HEK293 (cell line): ENCODE results near the gene AARS2.
"Not testable (repeated sequence)": the region's sequence is repeated elsewhere in the genome, so short reads cannot be mapped to it uniquely, and the experiment has no call there.

Experiments
- CTCF ChIA-PET: fragments of 350-600 bp; formaldehyde crosslinking; extraction: SDS; loops from one replicate; lab custom pipeline; 2021; ENCODE audit warnings: antibody characterized with exemption; lab: Yijun Ruan, JAX
- POLR2A ChIA-PET: fragments of 300-600 bp; formaldehyde crosslinking; extraction: SDS; loops from one replicate; lab custom pipeline; 2020; ENCODE audit warnings: antibody characterized with exemption, inconsistent platforms; lab: Yijun Ruan, JAX
- H3K27ac ChIP-seq: fragments of 200-500 bp; sonication (Bioruptor generic); 2 replicates; pipeline ENCODE4 v1.5.1; 2014; ENCODE audit warnings: low read depth, low read length, control low read depth, inconsistent platforms; ENCODE audit errors: extremely low read depth
- H3K36me3 ChIP-seq, 2 experiments: fragments of 200-500 bp in 1 of 2; sonication (Bioruptor generic) in 1 of 2; 1 replicate in 1 of 2; 2 replicates in 1 of 2; pipeline ENCODE4 v1.5.1; 2014 to 2017; ENCODE audit warnings: inconsistent platforms in 2 of 2, low read length in 2 of 2; ENCODE audit not compliant: control insufficient read depth in 2 of 2, insufficient read depth in 1 of 2
- H3K4me1 ChIP-seq: fragments of 200-500 bp; sonication (Bioruptor generic); 2 replicates; pipeline ENCODE4 v1.5.1; 2014; ENCODE audit warnings: mild to moderate bottlenecking, low read length, inconsistent platforms; ENCODE audit not compliant: control insufficient read depth, insufficient read depth
- H3K4me3 ChIP-seq: 2 replicates; pipeline ENCODE4 v1.5.1; 2011; ENCODE audit warnings: low read depth, mild to moderate bottlenecking, control low read depth, low read length, moderate library complexity
- H3K9me3 ChIP-seq: fragments of 200-500 bp; sonication (Bioruptor generic); 2 replicates; pipeline ENCODE4 v1.5.1; 2014; ENCODE audit warnings: low read depth, low read length, inconsistent platforms; ENCODE audit not compliant: control insufficient read depth, insufficient read depth
- SP2 ChIP-seq: fragments of 450-650 bp; formaldehyde crosslinking; IDR thresholded peaks from 2 replicates; pipeline ENCODE4 v1.5.1; 2016; ENCODE audit warnings: missing biosample characterization, missing genetic modification characterization
- SP7 ChIP-seq: fragments of 450-650 bp; formaldehyde crosslinking; IDR thresholded peaks from 2 replicates; pipeline ENCODE4 v1.5.1; 2016; ENCODE audit warnings: missing biosample characterization, missing genetic modification characterization
- YY1 ChIP-seq: fragments of 450-650 bp; formaldehyde crosslinking; IDR thresholded peaks from 2 replicates; pipeline ENCODE4 v1.5.1; 2018; ENCODE audit warnings: missing biosample characterization, missing genetic modification characterization
- ZEB2 ChIP-seq: fragments of 450-650 bp; formaldehyde crosslinking; IDR thresholded peaks from 2 replicates; pipeline ENCODE4 v1.5.1; 2016; ENCODE audit warnings: missing biosample characterization, missing genetic modification characterization
- ZNF184 ChIP-seq: fragments of 450-650 bp; IDR thresholded peaks from 2 replicates; pipeline ENCODE4 v1.5.1; 2018; ENCODE audit warnings: missing biosample characterization, mild to moderate bottlenecking, missing genetic modification characterization
- ZNF404 ChIP-seq: fragments of 450-650 bp; formaldehyde crosslinking; IDR thresholded peaks from 2 replicates; pipeline ENCODE4 v1.5.1; 2017; ENCODE audit warnings: missing biosample characterization, missing genetic modification characterization
- ZNF521 ChIP-seq: fragments of 450-650 bp; formaldehyde crosslinking; IDR thresholded peaks from 2 replicates; pipeline ENCODE4 v1.5.1; 2017; ENCODE audit warnings: missing biosample characterization, mild to moderate bottlenecking, missing genetic modification characterization
- ZNF645 ChIP-seq: fragments of 450-650 bp; formaldehyde crosslinking; IDR thresholded peaks from 2 replicates; pipeline ENCODE4; 2016; ENCODE audit warnings: missing biosample characterization, missing genetic modification characterization
- ZNF670 ChIP-seq: fragments of 450-650 bp; formaldehyde crosslinking; IDR thresholded peaks from 2 replicates; pipeline ENCODE4 v1.5.1; 2016; ENCODE audit warnings: missing biosample characterization, missing genetic modification characterization, low read depth
- ZNF792 ChIP-seq: fragments of 450-650 bp; formaldehyde crosslinking; IDR thresholded peaks from 2 replicates; pipeline ENCODE4 v1.5.1; 2016; ENCODE audit warnings: missing biosample characterization, missing genetic modification characterization
- ZXDB ChIP-seq: fragments of 450-650 bp; formaldehyde crosslinking; IDR thresholded peaks from 2 replicates; pipeline ENCODE4 v1.5.1; 2016; ENCODE audit warnings: missing biosample characterization, missing genetic modification characterization
- TF ChIP-seq, protein P1 (sequence below): fragments of 450-650 bp; formaldehyde crosslinking; IDR thresholded peaks from 2 replicates; pipeline ENCODE4 v1.5.1; 2016; ENCODE audit warnings: missing biosample characterization, missing genetic modification characterization
- TF ChIP-seq, protein P2 (sequence below): fragments of 450-650 bp; formaldehyde crosslinking; conservative IDR thresholded peaks from 2 replicates; pipeline ENCODE4 v1.5.1; 2016; ENCODE audit warnings: low read depth, missing biosample characterization, missing genetic modification characterization
- TF ChIP-seq, protein P3 (sequence below): fragments of 450-650 bp; formaldehyde crosslinking; IDR thresholded peaks from 2 replicates; pipeline ENCODE4 v1.5.1; 2016; ENCODE audit warnings: missing biosample characterization, missing genetic modification characterization
- TF ChIP-seq, protein P4 (sequence below): fragments of 450-650 bp; IDR thresholded peaks from 2 replicates; pipeline ENCODE4 v1.5.1; 2018; ENCODE audit warnings: missing biosample characterization, missing genetic modification characterization

AARS2 gene

DNA sequence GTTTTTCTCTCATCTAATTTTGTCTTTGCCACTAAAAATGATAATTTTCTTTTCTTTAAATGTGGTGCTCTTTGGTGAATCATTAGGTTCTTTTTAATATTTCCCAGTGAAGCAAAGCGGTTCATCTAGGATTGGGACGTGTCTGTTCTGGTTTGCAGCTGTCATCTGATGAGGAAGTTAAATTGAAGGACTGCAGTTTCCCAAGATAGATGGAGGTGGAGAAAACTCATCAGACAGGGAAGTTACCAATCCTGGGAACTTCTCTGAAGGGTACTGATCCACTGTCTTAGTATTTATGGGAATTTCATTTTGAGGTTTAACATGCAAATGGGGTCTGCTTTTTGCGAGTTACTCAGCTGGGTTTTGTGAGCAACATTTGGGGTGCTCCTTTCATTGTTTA is 2.4 kb upstream of the AARS2 start:
- no peaks in the 10 kb centered on the region for H3K9me3 ChIP-seq
- ChIA-PET CTCF (interaction anchor here (1.6 to 8.8 kb wide), 5 partner anchors 8 to 47 kb away, joined by 7 to 89 read pairs (median 9); partner anchors contain the start of gene TMEM151B), POLR2A (interaction anchor here (0.7 kb wide), 1 partner anchor 80 kb away, joined by 3 read pairs; no protein-coding TSS in a partner anchor)
- peaks cover 5% of the 10 kb centered on the region; the same call in 1 of the 2 replicates for H3K4me1 ChIP-seq
- no peak overlapping the region for H3K27ac ChIP-seq
- H3K36me3 ChIP-seq, result peaks cover 0 to 17% of the 10 kb centered on the region in 2 experiments; a peak in 1 of 3 replicates
- TF ChIP-seq, protein P1, sequence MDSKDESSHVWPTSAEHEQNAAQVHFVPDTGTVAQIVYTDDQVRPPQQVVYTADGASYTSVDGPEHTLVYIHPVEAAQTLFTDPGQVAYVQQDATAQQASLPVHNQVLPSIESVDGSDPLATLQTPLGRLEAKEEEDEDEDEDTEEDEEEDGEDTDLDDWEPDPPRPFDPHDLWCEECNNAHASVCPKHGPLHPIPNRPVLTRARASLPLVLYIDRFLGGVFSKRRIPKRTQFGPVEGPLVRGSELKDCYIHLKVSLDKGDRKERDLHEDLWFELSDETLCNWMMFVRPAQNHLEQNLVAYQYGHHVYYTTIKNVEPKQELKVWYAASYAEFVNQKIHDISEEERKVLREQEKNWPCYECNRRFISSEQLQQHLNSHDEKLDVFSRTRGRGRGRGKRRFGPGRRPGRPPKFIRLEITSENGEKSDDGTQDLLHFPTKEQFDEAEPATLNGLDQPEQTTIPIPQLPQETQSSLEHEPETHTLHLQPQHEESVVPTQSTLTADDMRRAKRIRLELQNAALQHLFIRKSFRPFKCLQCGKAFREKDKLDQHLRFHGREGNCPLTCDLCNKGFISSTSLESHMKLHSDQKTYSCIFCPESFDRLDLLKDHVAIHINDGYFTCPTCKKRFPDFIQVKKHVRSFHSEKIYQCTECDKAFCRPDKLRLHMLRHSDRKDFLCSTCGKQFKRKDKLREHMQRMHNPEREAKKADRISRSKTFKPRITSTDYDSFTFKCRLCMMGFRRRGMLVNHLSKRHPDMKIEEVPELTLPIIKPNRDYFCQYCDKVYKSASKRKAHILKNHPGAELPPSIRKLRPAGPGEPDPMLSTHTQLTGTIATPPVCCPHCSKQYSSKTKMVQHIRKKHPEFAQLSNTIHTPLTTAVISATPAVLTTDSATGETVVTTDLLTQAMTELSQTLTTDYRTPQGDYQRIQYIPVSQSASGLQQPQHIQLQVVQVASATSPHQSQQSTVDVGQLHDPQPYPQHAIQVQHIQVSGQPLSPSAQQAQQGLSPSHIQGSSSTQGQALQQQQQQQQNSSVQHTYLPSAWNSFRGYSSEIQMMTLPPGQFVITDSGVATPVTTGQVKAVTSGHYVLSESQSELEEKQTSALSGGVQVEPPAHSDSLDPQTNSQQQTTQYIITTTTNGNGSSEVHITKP (tag by site-specific recombination), result no peak
- no peak for TF ChIP-seq ZXDB (tag by site-specific recombination)
- TF ChIP-seq, protein P2, sequence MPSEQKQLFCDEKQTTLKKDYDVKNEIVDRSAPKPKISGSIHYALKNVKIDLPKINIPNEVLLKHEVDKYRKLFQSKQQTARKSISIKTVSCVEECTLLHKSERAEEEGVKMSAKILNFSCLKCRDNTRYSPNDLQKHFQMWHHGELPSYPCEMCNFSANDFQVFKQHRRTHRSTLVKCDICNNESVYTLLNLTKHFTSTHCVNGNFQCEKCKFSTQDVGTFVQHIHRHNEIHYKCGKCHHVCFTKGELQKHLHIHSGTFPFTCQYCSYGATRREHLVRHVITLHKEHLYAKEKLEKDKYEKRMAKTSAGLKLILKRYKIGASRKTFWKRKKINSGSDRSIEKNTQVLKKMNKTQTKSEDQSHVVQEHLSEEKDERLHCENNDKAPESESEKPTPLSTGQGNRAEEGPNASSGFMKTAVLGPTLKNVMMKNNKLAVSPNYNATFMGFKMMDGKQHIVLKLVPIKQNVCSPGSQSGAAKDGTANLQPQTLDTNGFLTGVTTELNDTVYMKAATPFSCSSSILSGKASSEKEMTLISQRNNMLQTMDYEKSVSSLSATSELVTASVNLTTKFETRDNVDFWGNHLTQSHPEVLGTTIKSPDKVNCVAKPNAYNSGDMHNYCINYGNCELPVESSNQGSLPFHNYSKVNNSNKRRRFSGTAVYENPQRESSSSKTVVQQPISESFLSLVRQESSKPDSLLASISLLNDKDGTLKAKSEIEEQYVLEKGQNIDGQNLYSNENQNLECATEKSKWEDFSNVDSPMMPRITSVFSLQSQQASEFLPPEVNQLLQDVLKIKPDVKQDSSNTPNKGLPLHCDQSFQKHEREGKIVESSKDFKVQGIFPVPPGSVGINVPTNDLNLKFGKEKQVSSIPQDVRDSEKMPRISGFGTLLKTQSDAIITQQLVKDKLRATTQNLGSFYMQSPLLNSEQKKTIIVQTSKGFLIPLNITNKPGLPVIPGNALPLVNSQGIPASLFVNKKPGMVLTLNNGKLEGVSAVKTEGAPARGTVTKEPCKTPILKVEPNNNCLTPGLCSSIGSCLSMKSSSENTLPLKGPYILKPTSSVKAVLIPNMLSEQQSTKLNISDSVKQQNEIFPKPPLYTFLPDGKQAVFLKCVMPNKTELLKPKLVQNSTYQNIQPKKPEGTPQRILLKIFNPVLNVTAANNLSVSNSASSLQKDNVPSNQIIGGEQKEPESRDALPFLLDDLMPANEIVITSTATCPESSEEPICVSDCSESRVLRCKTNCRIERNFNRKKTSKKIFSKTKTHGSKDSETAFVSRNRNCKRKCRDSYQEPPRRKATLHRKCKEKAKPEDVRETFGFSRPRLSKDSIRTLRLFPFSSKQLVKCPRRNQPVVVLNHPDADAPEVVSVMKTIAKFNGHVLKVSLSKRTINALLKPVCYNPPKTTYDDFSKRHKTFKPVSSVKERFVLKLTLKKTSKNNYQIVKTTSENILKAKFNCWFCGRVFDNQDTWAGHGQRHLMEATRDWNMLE (tag by site-specific recombination), result no peak
- H3K4me3 ChIP-seq, result no peak overlapping the region

DNA sequence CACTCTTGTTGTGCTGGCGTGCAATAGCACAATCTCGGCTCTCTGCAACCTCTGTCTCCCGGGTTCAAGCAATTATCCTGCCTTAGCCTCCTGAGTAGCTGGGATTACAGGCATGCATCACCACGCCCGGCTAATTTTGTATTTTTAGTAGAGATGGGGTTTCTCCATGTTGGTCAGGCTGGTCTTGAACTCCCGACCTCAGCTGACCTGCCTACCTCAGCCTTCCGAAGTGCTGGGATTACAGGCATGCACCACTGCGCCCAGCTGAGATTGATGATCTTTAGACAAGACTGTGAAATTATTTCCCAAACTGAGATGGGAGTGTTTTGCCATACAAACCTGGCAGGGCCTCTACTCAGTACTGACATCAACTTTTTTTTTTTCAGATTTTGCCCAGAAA is 1.5 kb upstream of the AARS2 start:
- CTCF ChIA-PET, result interaction anchor here (0.6 to 8.8 kb wide), 17 partner anchors 8 to 663 kb away, joined by 3 to 89 read pairs (median 6); partner anchors contain the start of genes SLC35B2 and TMEM151B
- H3K4me3 ChIP-seq, H3K4me1 ChIP-seq, H3K9me3 ChIP-seq, H3K27ac ChIP-seq: not testable (repeated sequence)
- H3K36me3 ChIP-seq, result peaks cover 7 to 26% of the 10 kb centered on the region in 2 experiments; a peak in 2 of 3 replicates
- POLR2A ChIA-PET, result interaction anchor here (0.7 kb wide), 1 partner anchor 79 kb away, joined by 3 read pairs; no protein-coding TSS in a partner anchor

DNA sequence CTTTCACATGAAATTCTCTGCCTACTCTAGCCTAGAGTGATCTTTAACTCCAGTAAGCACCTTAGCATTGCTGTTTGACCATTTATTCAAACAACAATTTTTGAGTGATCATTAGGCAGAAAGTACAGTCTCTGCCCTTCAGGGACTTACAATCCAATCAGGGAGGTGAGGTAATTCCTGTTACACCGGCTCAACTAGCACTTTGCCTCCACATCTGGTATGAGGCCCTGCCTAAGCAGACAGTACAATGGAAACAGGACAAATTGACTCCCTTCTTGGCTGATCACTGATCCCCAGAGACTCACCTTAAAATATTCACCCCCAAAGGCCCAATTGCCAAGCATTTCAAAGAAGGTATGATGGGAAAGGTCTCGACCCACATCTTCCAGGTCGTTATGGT is 1.4 kb downstream of the AARS2 start:
- Histone ChIP-seq H3K4me3 (no peak overlapping the region), H3K9me3 (no peaks in the 10 kb centered on the region)
- POLR2A ChIA-PET, result interaction anchor here (1.4 to 1.8 kb wide), 4 partner anchors 7 to 76 kb away, joined by 4 to 15 read pairs (median 10); partner anchors contain the start of genes CDC5L and SLC35B2
- TF ChIP-seq ZNF792 (tag by site-specific recombination) (no peak), SP7 (tag by site-specific recombination) (no peak), SP2 (tag by site-specific recombination) (no peak), YY1 (no peak), ZEB2 (tag by site-specific recombination) (no peak), ZNF184 (no peak), ZNF670 (tag by site-specific recombination) (no peak), ZNF521 (tag by site-specific recombination) (no peak), ZNF645 (no peak), ZNF404 (tag by site-specific recombination) (no peak)
- TF ChIP-seq, protein P3, sequence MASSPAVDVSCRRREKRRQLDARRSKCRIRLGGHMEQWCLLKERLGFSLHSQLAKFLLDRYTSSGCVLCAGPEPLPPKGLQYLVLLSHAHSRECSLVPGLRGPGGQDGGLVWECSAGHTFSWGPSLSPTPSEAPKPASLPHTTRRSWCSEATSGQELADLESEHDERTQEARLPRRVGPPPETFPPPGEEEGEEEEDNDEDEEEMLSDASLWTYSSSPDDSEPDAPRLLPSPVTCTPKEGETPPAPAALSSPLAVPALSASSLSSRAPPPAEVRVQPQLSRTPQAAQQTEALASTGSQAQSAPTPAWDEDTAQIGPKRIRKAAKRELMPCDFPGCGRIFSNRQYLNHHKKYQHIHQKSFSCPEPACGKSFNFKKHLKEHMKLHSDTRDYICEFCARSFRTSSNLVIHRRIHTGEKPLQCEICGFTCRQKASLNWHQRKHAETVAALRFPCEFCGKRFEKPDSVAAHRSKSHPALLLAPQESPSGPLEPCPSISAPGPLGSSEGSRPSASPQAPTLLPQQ (tag by site-specific recombination), result no peak
- TF ChIP-seq, protein P4, sequence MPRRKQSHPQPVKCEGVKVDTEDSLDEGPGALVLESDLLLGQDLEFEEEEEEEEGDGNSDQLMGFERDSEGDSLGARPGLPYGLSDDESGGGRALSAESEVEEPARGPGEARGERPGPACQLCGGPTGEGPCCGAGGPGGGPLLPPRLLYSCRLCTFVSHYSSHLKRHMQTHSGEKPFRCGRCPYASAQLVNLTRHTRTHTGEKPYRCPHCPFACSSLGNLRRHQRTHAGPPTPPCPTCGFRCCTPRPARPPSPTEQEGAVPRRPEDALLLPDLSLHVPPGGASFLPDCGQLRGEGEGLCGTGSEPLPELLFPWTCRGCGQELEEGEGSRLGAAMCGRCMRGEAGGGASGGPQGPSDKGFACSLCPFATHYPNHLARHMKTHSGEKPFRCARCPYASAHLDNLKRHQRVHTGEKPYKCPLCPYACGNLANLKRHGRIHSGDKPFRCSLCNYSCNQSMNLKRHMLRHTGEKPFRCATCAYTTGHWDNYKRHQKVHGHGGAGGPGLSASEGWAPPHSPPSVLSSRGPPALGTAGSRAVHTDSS (tag by site-specific recombination), result no peak

More for the DNA sequence above, 1.4 kb downstream of the AARS2 start:
- H3K4me1 ChIP-seq, result peaks cover 5% of the 10 kb centered on the region; the same call in 1 of the 2 replicates
- CTCF ChIA-PET, result interaction anchor here (0.9 to 8.8 kb wide), 9 partner anchors 14 to 126 kb away, joined by 3 to 89 read pairs (median 5); partner anchors contain the start of genes SLC35B2 and TMEM151B
- H3K36me3 ChIP-seq, result peaks cover 15 to 54% of the 10 kb centered on the region in 2 experiments
- no peak overlapping the region for H3K27ac ChIP-seq
